Spleen (tissue), 11 donors: ENCODE data around the gene CHRDL2. TPM values are rescaled to one million over a fixed set of nuclear protein-coding genes. Genes with fewer than 3 reads are reported as not detected.
A peak's percentile ranks its signal among the peaks of the same experiment; 100 is the strongest.

Experiments
- DNase-seq: peaks from one replicate; pipeline ENCODE4 v3.0.0-alpha.2; 2020
- H3K27ac ChIP-seq, 8 donors: fragments of 200-600 bp; sonication (generic) in 7 of 8; 1 replicate in 4 of 8; 2 replicates in 4 of 8; pipeline versions ENCODE4 v1.5.0 to v1.8.0; 2016 to 2021; ENCODE audit warnings: inconsistent platforms in 4 of 8, mild to moderate bottlenecking in 4 of 8, moderate library complexity in 1 of 8
- H3K27me3 ChIP-seq, 7 donors: fragments of 200-600 bp; sonication (generic) in 6 of 7; replicated peaks in 1 of 7; 1 replicate in 4 of 7; 2 replicates in 3 of 7; pipeline versions ENCODE4 v1.5.0 to v1.8.0; 2016 to 2021; ENCODE audit warnings: inconsistent platforms in 3 of 7, mild to moderate bottlenecking in 1 of 7
- H3K36me3 ChIP-seq, 6 donors: fragments of 200-600 bp; sonication (generic) in 5 of 6; 1 replicate in 4 of 6; 2 replicates in 2 of 6; pipeline versions ENCODE4 v1.5.0 to v1.8.0; 2016 to 2021; ENCODE audit warnings: inconsistent platforms in 2 of 6
- H3K4me1 ChIP-seq, 6 donors: fragments of 200-600 bp; sonication (generic) in 5 of 6; 1 replicate in 3 of 6; 2 replicates in 3 of 6; pipeline versions ENCODE4 v1.5.0 to v1.8.0; 2016 to 2021; ENCODE audit warnings: inconsistent platforms in 3 of 6
- H3K4me3 ChIP-seq, 8 donors: fragments of 200-600 bp; sonication (generic) in 7 of 8; 1 replicate in 4 of 8; 2 replicates in 4 of 8; pipeline versions ENCODE4 v1.5.0 to v1.8.0; 2016 to 2021; ENCODE audit warnings: inconsistent platforms in 4 of 8, mild to moderate bottlenecking in 4 of 8, moderate library complexity in 2 of 8
- H3K9me3 ChIP-seq, 8 donors: fragments of 200-600 bp; sonication (generic) in 7 of 8; 1 replicate in 4 of 8; 2 replicates in 4 of 8; pipeline versions ENCODE4 v1.5.0 to v1.8.0; 2016 to 2021; ENCODE audit warnings: inconsistent platforms in 4 of 8
- CTCF ChIP-seq, 11 experiments: fragments of 200-600 bp in 7 of 11; fragments of 450-650 bp in 4 of 11; sonication (generic) in 4 of 11; IDR thresholded peaks in 8 of 11; conservative IDR thresholded peaks in 3 of 11; 1 replicate in 7 of 11; 2 replicates in 4 of 11; pipeline versions ENCODE4 v1.4.0 to v1.8.0; 2016 to 2021; ENCODE audit warnings: antibody characterized with exemption in 11 of 11, inconsistent platforms in 4 of 11, mild to moderate bottlenecking in 1 of 11
- POLR2A ChIP-seq, 3 donors: fragments of 450-650 bp; IDR thresholded peaks; one replicate each; pipeline ENCODE4 v1.5.1; 2017; ENCODE audit warnings: antibody characterized with exemption in 3 of 3, mild to moderate bottlenecking in 1 of 3
- POLR2AphosphoS5 ChIP-seq, 3 donors: sonication (generic); formaldehyde crosslinking; IDR thresholded peaks; one replicate each; pipeline ENCODE4 v1.5.1; 2017; ENCODE audit warnings: antibody characterized with exemption in 3 of 3
- WGBS, 5 donors: extraction: QIAGEN DNeasy Blood & Tissue Kit in 3 of 5; methylation state at CpG; one replicate each; pipeline versions ENCODE4 v1.1.5 to v1.1.7; 2013 to 2018; 5-methylcytosine and 5-hydroxymethylcytosine counted together
- intact Hi-C: fragments of 100-400 bp; cut with DNase I; formaldehyde crosslinking; loops from one replicate; pipeline ENCODE4 v1.15.0; 2023; ENCODE audit warnings: low total_unique reads
- polyA plus RNA-seq, 3 donors: library from polyadenylated mRNA; stranded (reverse); fragments of 200-250 nt; gene quantifications; one replicate each; pipeline ENCODE4 v1.2.1, GENCODE V29; 2013
- total RNA-seq, 7 donors: library from RNA; depleted of rRNA in 3 of 7; stranded (reverse); fragments of >200 nt in 3 of 7; fragmentation: NEBNext Ultra II Directional in 4 of 7; extraction: Animal tissue kit (Norgen Biotek cat#: 25700) in 4 of 7; gene quantifications; one replicate each; pipeline versions ENCODE4 v1.1.0 to v1.2.1, GENCODE V29; 2016 to 2021
- donor health status: healthy with polysubstance abuse.
- donor health status: DM: no; HTN: no; CAD: no; lungs with moderate emphysema.
- donor health status: DM: no; HTN: no; CAD: no.
- donor health status: Bipolar disorder and iron deficiency.
- donor health status: healthy.
- donor health status: DM: no; HTN: no; CAD: no.
- donor health status: DM: yes; HTN: yes; CAD: no.

CHRDL2 gene
- total and polyA plus RNA-seq, 10 donors, result 0.24 to 2.2 (median 1.5) TPM; not detected in 5

GRCh38 chr11:74687237-74688023, 43.8 kb downstream of the CHRDL2 start:
- TF ChIP-seq CTCF (IDR thresholded peaks at IDR 0.05 in 8 of 11, conservative IDR thresholded peaks at IDR 0.05 in 3 of 11) (no peak), POLR2A (IDR thresholded peaks at IDR 0.05) (no peak), POLR2AphosphoS5 (IDR thresholded peaks at IDR 0.05) (no peak)
- WGBS, 5 donors, result 67 to 83% (median 78%) methylated on average over 6 of the region's 6 CpGs

GRCh38 chr11:74686792-74687191, 44.4 kb downstream of the CHRDL2 start:
- Histone ChIP-seq H3K9me3 (no peaks in the 10 kb centered on the region), H3K36me3 (no peaks in the 10 kb centered on the region), H3K27ac (no peak overlapping the region), H3K27me3 (peaks cover 0 to 25% (median 7%) of the 10 kb centered on the region in 7 donors), H3K4me1 (peaks cover 0 to 30% (median 7%) of the 10 kb centered on the region in 6 donors), H3K4me3 (no peak overlapping the region)
- peak; percentile 6 for DNase-seq
- 81 to 93% (median 89%) methylated on average over 4 of the region's 4 CpGs for WGBS, 5 donors
- no peak for TF ChIP-seq CTCF (IDR thresholded peaks at IDR 0.05 in 8 of 11, conservative IDR thresholded peaks at IDR 0.05 in 3 of 11)
- no peak for TF ChIP-seq POLR2A (IDR thresholded peaks at IDR 0.05)
- TF ChIP-seq POLR2AphosphoS5 (IDR thresholded peaks at IDR 0.05), result no peak
- intact Hi-C loops, result no loop called here

More at GRCh38 chr11:74687237-74688023, 43.8 kb downstream of the CHRDL2 start:
- H3K27ac ChIP-seq, result no peak overlapping the region
- peaks cover 0 to 23% (median 7%) of the 10 kb centered on the region in 7 donors for H3K27me3 ChIP-seq
- H3K9me3 ChIP-seq, result no peaks in the 10 kb centered on the region
- peak; percentile 27 for DNase-seq
- intact Hi-C loops, result no loop called here
- no peak overlapping the region for H3K4me3 ChIP-seq
- H3K36me3 ChIP-seq, result no peaks in the 10 kb centered on the region
- peaks cover 0 to 36% (median 7%) of the 10 kb centered on the region in 6 donors for H3K4me1 ChIP-seq

GRCh38 chr11:74685905-74686304, 45.3 kb downstream of the CHRDL2 start:
- no peak overlapping the region for H3K27ac ChIP-seq
- intact Hi-C loops, result no loop called here
- peak; percentile 55 for DNase-seq
- WGBS, 5 donors, result 62 to 83% (median 76%) methylated on average over 3 of the region's 3 CpGs
- H3K27me3 ChIP-seq, result peaks cover 0 to 25% (median 7%) of the 10 kb centered on the region in 7 donors
- H3K36me3 ChIP-seq, result no peaks in the 10 kb centered on the region
- H3K4me1 ChIP-seq, result peaks cover 0 to 28% (median 6%) of the 10 kb centered on the region in 6 donors
- no peaks in the 10 kb centered on the region for H3K9me3 ChIP-seq
- TF ChIP-seq POLR2AphosphoS5 (IDR thresholded peaks at IDR 0.05), result peak in 1 of 3 donors; percentile 40
- no peak for TF ChIP-seq CTCF (IDR thresholded peaks at IDR 0.05 in 8 of 11, conservative IDR thresholded peaks at IDR 0.05 in 3 of 11)
- no peak for TF ChIP-seq POLR2A (IDR thresholded peaks at IDR 0.05)
- H3K4me3 ChIP-seq, result no peak overlapping the region

GRCh38 chr11:74685338-74685737, 45.9 kb downstream of the CHRDL2 start:
- no peak overlapping the region for H3K27ac ChIP-seq
- peaks cover 0 to 25% (median 7%) of the 10 kb centered on the region in 7 donors for H3K27me3 ChIP-seq
- no peak for TF ChIP-seq POLR2A (IDR thresholded peaks at IDR 0.05)
- TF ChIP-seq CTCF (IDR thresholded peaks at IDR 0.05 in 8 of 11, conservative IDR thresholded peaks at IDR 0.05 in 3 of 11), result no peak
- TF ChIP-seq POLR2AphosphoS5 (IDR thresholded peaks at IDR 0.05), result no peak
- H3K4me3 ChIP-seq, result no peak overlapping the region
- no peak for DNase-seq
- H3K4me1 ChIP-seq, result peaks cover 0 to 28% (median 6%) of the 10 kb centered on the region in 6 donors
- H3K36me3 ChIP-seq, result no peaks in the 10 kb centered on the region
- intact Hi-C loops, result no loop called here
- no peaks in the 10 kb centered on the region for H3K9me3 ChIP-seq
